IPS-18a (cell line): ENCODE measurements around the gene BAD.
"Not testable (repeated sequence)": the region's sequence is repeated elsewhere in the genome, so short reads cannot be mapped to it uniquely, and the experiment has no call there.

ENCODE experiments used
- H3K27ac ChIP-seq: one replicate; pipeline ENCODE4 v1.5.1; 2013; ENCODE audit warnings: low read length
- H3K27me3 ChIP-seq: one replicate; pipeline ENCODE4 v1.6.1; 2013; ENCODE audit warnings: mild to moderate bottlenecking, low read length; ENCODE audit not compliant: control insufficient read depth, insufficient read depth
- H3K36me3 ChIP-seq: one replicate; pipeline ENCODE4 v1.6.1; 2013; ENCODE audit warnings: low read depth, low read length; ENCODE audit not compliant: control insufficient read depth
- H3K4me1 ChIP-seq: one replicate; pipeline ENCODE4 v1.6.1; 2013; ENCODE audit warnings: low read depth, low read length; ENCODE audit not compliant: control insufficient read depth
- H3K4me3 ChIP-seq: one replicate; pipeline ENCODE4 v1.5.1; 2013; ENCODE audit warnings: low read length
- H3K9ac ChIP-seq: one replicate; pipeline ENCODE4 v1.6.1; 2013; ENCODE audit warnings: mild to moderate bottlenecking, low read length, moderate library complexity
- H3K9me3 ChIP-seq: one replicate; pipeline ENCODE4 v1.6.1; 2013; ENCODE audit warnings: low read depth, low read length; ENCODE audit not compliant: control insufficient read depth

BAD gene

GRCh38 chr11:64249038-64249437 is 35.4 kb downstream of the BAD start:
- Histone ChIP-seq H3K9me3 (no peaks in the 10 kb centered on the region), H3K4me3 (peak overlapping the region; percentile 94), H3K4me1 (peaks cover 36% of the 10 kb centered on the region), H3K27me3 (no peaks in the 10 kb centered on the region), H3K27ac (peak overlapping the region; percentile 82), H3K9ac (peak overlapping the region; percentile 25), H3K36me3 (peaks cover 4% of the 10 kb centered on the region)

- Histone ChIP-seq H3K4me1 (peaks cover 36% of the 10 kb centered on the region), H3K9me3 (no peaks in the 10 kb centered on the region), H3K27me3 (no peaks in the 10 kb centered on the region), H3K36me3 (peaks cover 8% of the 10 kb centered on the region), H3K4me3 (peak overlapping the region; percentile 94), H3K9ac (no peak overlapping the region), H3K27ac (peak overlapping the region; percentile 82)
Measured at GRCh38 chr11:64248578-64248977, 35.9 kb downstream of the BAD start.

GRCh38 chr11:64247729-64248531 is 36.5 kb downstream of the BAD start:
- Histone ChIP-seq H3K4me3 (peak overlapping the region; percentile 94), H3K27me3 (no peaks in the 10 kb centered on the region), H3K36me3 (peaks cover 13% of the 10 kb centered on the region), H3K27ac (no peak overlapping the region), H3K9ac (peak overlapping the region; percentile 13), H3K4me1 (peaks cover 34% of the 10 kb centered on the region), H3K9me3 (no peaks in the 10 kb centered on the region)

- Histone ChIP-seq H3K27me3 (no peaks in the 10 kb centered on the region), H3K27ac (peak within 1 kb of the TSS; percentile 80), H3K36me3 (peaks cover 13% of the 10 kb centered on the region), H3K4me3 (peak within 1 kb of the TSS; percentile 97), H3K9me3 (no peaks in the 10 kb centered on the region), H3K9ac (peak within 1 kb of the TSS; percentile 91), H3K4me1 (peaks cover 32% of the 10 kb centered on the region)
Measured at GRCh38 chr11:64246871-64247728, 37.4 kb downstream of the BAD start, which contains the start of gene PPP1R14B. Gene PPP1R14B, minus strand, starts transcription at chr11:64246943. Its CDS starts 270 bp downstream, at chr11:64246673.

- H3K36me3 ChIP-seq = peaks cover 13% of the 10 kb centered on the region
- H3K27ac ChIP-seq, H3K9me3 ChIP-seq, H3K4me3 ChIP-seq, H3K27me3 ChIP-seq: not testable (repeated sequence)
- peak overlapping the region; percentile 91 for H3K9ac ChIP-seq
- H3K4me1 ChIP-seq = peaks cover 32% of the 10 kb centered on the region
Measured at GRCh38 chr11:64246621-64246870, 37.9 kb downstream of the BAD start.

GRCh38 chr11:64245797-64246620 is 38.5 kb downstream of the BAD start:
- Histone ChIP-seq H3K9me3 (no peaks in the 10 kb centered on the region), H3K4me1 (peaks cover 32% of the 10 kb centered on the region), H3K27ac (peak overlapping the region; percentile 80), H3K9ac (peak overlapping the region; percentile 91), H3K36me3 (peaks cover 13% of the 10 kb centered on the region), H3K4me3 (peak overlapping the region; percentile 97), H3K27me3 (no peaks in the 10 kb centered on the region)

- Histone ChIP-seq H3K36me3 (peaks cover 13% of the 10 kb centered on the region), H3K9me3 (no peaks in the 10 kb centered on the region), H3K27me3 (no peaks in the 10 kb centered on the region), H3K4me1 (peaks cover 28% of the 10 kb centered on the region), H3K9ac (peak overlapping the region; percentile 91), H3K4me3 (peak overlapping the region; percentile 97), H3K27ac (no peak overlapping the region)
Measured at GRCh38 chr11:64245401-64245796, 39.1 kb downstream of the BAD start.

GRCh38 chr11:64244966-64245365 is 39.5 kb downstream of the BAD start:
- H3K9me3 ChIP-seq = no peaks in the 10 kb centered on the region
- H3K4me1 ChIP-seq = peaks cover 25% of the 10 kb centered on the region
- peak overlapping the region; percentile 97 for H3K4me3 ChIP-seq
- no peak overlapping the region for H3K27ac ChIP-seq
- H3K27me3 ChIP-seq = no peaks in the 10 kb centered on the region
- no peak overlapping the region for H3K9ac ChIP-seq
- peaks cover 13% of the 10 kb centered on the region for H3K36me3 ChIP-seq

GRCh38 chr11:64244107-64244506 is 40.4 kb downstream of the BAD start:
- Histone ChIP-seq H3K9ac (no peak overlapping the region), H3K4me1 (peaks cover 16% of the 10 kb centered on the region), H3K36me3 (peaks cover 13% of the 10 kb centered on the region), H3K4me3 (no peak overlapping the region), H3K27ac (no peak overlapping the region), H3K27me3 (no peaks in the 10 kb centered on the region), H3K9me3 (no peaks in the 10 kb centered on the region)

GRCh38 chr11:64243236-64243854 is 41.1 kb downstream of the BAD start:
- H3K4me1 ChIP-seq = peaks cover 8% of the 10 kb centered on the region
- no peak overlapping the region for H3K4me3 ChIP-seq
- H3K36me3 ChIP-seq = peaks cover 13% of the 10 kb centered on the region
- H3K9me3 ChIP-seq = no peaks in the 10 kb centered on the region
- no peaks in the 10 kb centered on the region for H3K27me3 ChIP-seq
- H3K9ac ChIP-seq = no peak overlapping the region
- no peak overlapping the region for H3K27ac ChIP-seq
